Muscle of back (tissue), 11 donors: Measurements from ENCODE around the gene PCDHA1. TPM values are rescaled to one million over a fixed set of nuclear protein-coding genes. Genes with fewer than 3 reads are reported as not detected.

Experiments used
- DNase-seq, 3 donors: peaks; one replicate each; pipeline versions ENCODE4 v3.0.0 to v3.0.0-alpha.2; 2013
- polyA plus RNA-seq, 10 donors: library from polyadenylated mRNA; unstranded; fragments of 120-200 nt; gene quantifications; one replicate each; pipeline ENCODE4 v1.2.1, GENCODE V29; 2013; ENCODE audit not compliant: insufficient read length in 10 of 10

The PCDHA1 gene
- polyA plus RNA-seq, 10 donors = 0.05 to 0.11 (median 0.06) TPM; not detected in 6

GRCh38 chr5:140916325-140916724, 130.4 kb downstream of the PCDHA1 start:
- no peak for DNase-seq

- no peak for DNase-seq
Measured at GRCh38 chr5:140923601-140924000, 137.7 kb downstream of the PCDHA1 start.

GRCh38 chr5:140925806-140926442, 140.0 kb downstream of the PCDHA1 start, which contains the start of gene PCDHAC1:
PCDHAC1 (plus strand) TSS chr5:140926299; CDS start chr5:140926893, 594 bp downstream.
- peak in 1 of 3 donors; percentile 1 for DNase-seq

GRCh38 chr5:140926443-140927227, 140.7 kb downstream of the PCDHA1 start:
- peak; percentile 41 to 86 (median 68) for DNase-seq

GRCh38 chr5:140927228-140927573, 141.3 kb downstream of the PCDHA1 start:
- DNase-seq = no peak

- DNase-seq = no peak
Measured at GRCh38 chr5:140934964-140935606, 149.1 kb downstream of the PCDHA1 start.

GRCh38 chr5:140946578-140946977, 160.6 kb downstream of the PCDHA1 start:
- no peak for DNase-seq

GRCh38 chr5:140951636-140952035, 165.7 kb downstream of the PCDHA1 start:
- DNase-seq = no peak

- DNase-seq = no peak
Measured at GRCh38 chr5:140953234-140953633, 167.3 kb downstream of the PCDHA1 start.

- DNase-seq = no peak
Measured at GRCh38 chr5:140962190-140962589, 176.2 kb downstream of the PCDHA1 start.

- DNase-seq = no peak
Measured at GRCh38 chr5:140964356-140964755, 178.4 kb downstream of the PCDHA1 start.

- no peak for DNase-seq
Measured at GRCh38 chr5:140965905-140966292, 180.0 kb downstream of the PCDHA1 start.

- DNase-seq = peak; percentile 24 to 86 (median 53)
Measured at GRCh38 chr5:140966293-140967225, 180.6 kb downstream of the PCDHA1 start, which contains the start of gene PCDHAC2. PCDHAC2 (plus strand) TSS chr5:140966476; CDS start chr5:140966767, 291 bp downstream.

GRCh38 chr5:140967226-140967893, 181.4 kb downstream of the PCDHA1 start:
- no peak for DNase-seq

GRCh38 chr5:140969880-140970279, 183.9 kb downstream of the PCDHA1 start:
- no peak for DNase-seq

GRCh38 chr5:140973550-140973949, 187.6 kb downstream of the PCDHA1 start:
- no peak for DNase-seq

- peak; percentile 34 to 77 (median 46) for DNase-seq
Measured at GRCh38 chr5:140977003-140977402, 191.1 kb downstream of the PCDHA1 start.

GRCh38 chr5:140978260-140978659, 192.3 kb downstream of the PCDHA1 start:
- no peak for DNase-seq

GRCh38 chr5:140978983-140979382, 193.0 kb downstream of the PCDHA1 start:
- no peak for DNase-seq

- DNase-seq = no peak
Measured at GRCh38 chr5:140982083-140982716, 196.3 kb downstream of the PCDHA1 start.
